ENCODE results near the gene PSMA3.
"Not testable (repeated sequence)": the region's sequence is repeated elsewhere in the genome, so short reads cannot be mapped to it uniquely, and the experiment has no call there.

Gene PSMA3

GRCh38 chr14:58244556-58245387 lies at the start of gene PSMA3:
TSS of gene PSMA3 (plus strand) at chr14:58244843. CDS start at chr14:58244921, 78 bp downstream.
- in situ Hi-C loops (cut with MboI; ENCODE audit: low sequenced_read_pairs), result no loop called here

- in situ Hi-C loops (cut with MboI; ENCODE audit: low sequenced_read_pairs), result no loop called here
Measured at GRCh38 chr14:58196198-58196597, 48.4 kb upstream of the PSMA3 start.

- in situ Hi-C loops (cut with MboI; ENCODE audit: low sequenced_read_pairs), result no loop called here
Measured at GRCh38 chr14:58198086-58198485, 46.6 kb upstream of the PSMA3 start.

- in situ Hi-C loops (cut with MboI; ENCODE audit: low sequenced_read_pairs), result no loop called here
Measured at GRCh38 chr14:58199726-58200479, 44.7 kb upstream of the PSMA3 start, which contains the start of gene ACTR10. TSS of gene ACTR10 (plus strand) at chr14:58200149. CDS start at chr14:58200218, 69 bp downstream.

- in situ Hi-C loops (cut with MboI; ENCODE audit: low sequenced_read_pairs), result no loop called here
Measured at GRCh38 chr14:58200480-58200841, 44.2 kb upstream of the PSMA3 start.

GRCh38 chr14:58200846-58201245 lies 43.8 kb upstream of the PSMA3 start:
- in situ Hi-C loops (cut with MboI; ENCODE audit: low sequenced_read_pairs), result no loop called here

- in situ Hi-C loops (cut with MboI; ENCODE audit: low sequenced_read_pairs), result no loop called here
Measured at GRCh38 chr14:58213176-58213575, 31.5 kb upstream of the PSMA3 start.

- in situ Hi-C loops (cut with MboI; ENCODE audit: low sequenced_read_pairs), result no loop called here
Measured at GRCh38 chr14:58215191-58215914, 29.3 kb upstream of the PSMA3 start.

- in situ Hi-C loops (cut with MboI; ENCODE audit: low sequenced_read_pairs), result no loop called here
Measured at GRCh38 chr14:58216544-58216943, 28.1 kb upstream of the PSMA3 start.

GRCh38 chr14:58227096-58227819 lies 17.4 kb upstream of the PSMA3 start:
- in situ Hi-C loops (cut with MboI; ENCODE audit: low sequenced_read_pairs), result no loop called here

- in situ Hi-C loops (cut with MboI; ENCODE audit: low sequenced_read_pairs), result no loop called here
Measured at GRCh38 chr14:58238252-58239243, 6.1 kb upstream of the PSMA3 start.

GRCh38 chr14:58239244-58240195 lies 5.1 kb upstream of the PSMA3 start:
- in situ Hi-C loops (cut with MboI; ENCODE audit: low sequenced_read_pairs), result no loop called here

- in situ Hi-C loops (cut with MboI; ENCODE audit: low sequenced_read_pairs), result no loop called here
Measured at GRCh38 chr14:58243790-58244555, 670 bp upstream of the PSMA3 start.

GRCh38 chr14:58245562-58245961 lies 919 bp downstream of the PSMA3 start:
- in situ Hi-C loops (cut with MboI; ENCODE audit: low sequenced_read_pairs), result no loop called here

- in situ Hi-C loops (cut with MboI; ENCODE audit: low sequenced_read_pairs), result no loop called here
Measured at GRCh38 chr14:58249611-58250010, 5.0 kb downstream of the PSMA3 start.

- in situ Hi-C loops (cut with MboI; ENCODE audit: low sequenced_read_pairs), result no loop called here
Measured at GRCh38 chr14:58258156-58258555, 13.5 kb downstream of the PSMA3 start.

- in situ Hi-C loops (cut with MboI; ENCODE audit: low sequenced_read_pairs), result not testable (repeated sequence)
Measured at GRCh38 chr14:58262005-58262404, 17.4 kb downstream of the PSMA3 start.

GRCh38 chr14:58265401-58265800 lies 20.8 kb downstream of the PSMA3 start:
- in situ Hi-C loops (cut with MboI; ENCODE audit: low sequenced_read_pairs), result no loop called here

Data from HL-60/S4 treated with phorbol 12-myristate 13-acetate at 8.2 ng/mL for 4 days and 3 days (cell line).